DND-41 (cell line): Measurements from ENCODE around the gene GALNT12.

ENCODE experiments used
- ATAC-seq: fragments of 200-7000 bp; cut with Tn5 transposase; 3 replicates; pipeline ENCODE4 v1.9.1; 2021; ENCODE audit warnings: low read depth; ENCODE audit not compliant: insufficient read depth
- DNase-seq: peaks from one replicate; pipeline ENCODE4 v3.0.0-alpha.2; 2020
- H2AFZ ChIP-seq: 2 replicates; pipeline ENCODE4 v1.6.0; 2012; ENCODE audit warnings: low read depth, low read length
- H3K27ac ChIP-seq: 2 replicates; pipeline ENCODE4 v1.5.1; 2012; ENCODE audit warnings: low read length, inconsistent platforms
- H3K27me3 ChIP-seq: fragments of 200-600 bp; sonication (generic); 2 replicates; pipeline ENCODE4 v1.6.0; 2012; ENCODE audit warnings: low read length, mild to moderate bottlenecking, inconsistent platforms; ENCODE audit not compliant: insufficient read depth, poor library complexity
- H3K36me3 ChIP-seq: 2 replicates; pipeline ENCODE4 v1.5.1; 2012; ENCODE audit warnings: low read length, inconsistent platforms; ENCODE audit not compliant: insufficient read depth
- H3K4me1 ChIP-seq: 2 replicates; pipeline ENCODE4 v1.5.1; 2012; ENCODE audit warnings: mild to moderate bottlenecking, low read length; ENCODE audit not compliant: insufficient read depth
- H3K4me2 ChIP-seq: 2 replicates; pipeline ENCODE4 v1.6.0; 2012; ENCODE audit warnings: mild to moderate bottlenecking, moderate library complexity, low read length, inconsistent platforms; ENCODE audit not compliant: insufficient read depth
- H3K4me3 ChIP-seq, 2 experiments: fragments of 200-600 bp in 1 of 2; shearing (Covaris generic) in 1 of 2; 2 replicates each; pipeline ENCODE4 v1.5.1; 2012 to 2016; ENCODE audit warnings: inconsistent platforms in 2 of 2, low read length in 2 of 2, mild to moderate bottlenecking in 2 of 2, low read depth in 1 of 2, moderate library complexity in 1 of 2
- H3K79me2 ChIP-seq: 2 replicates; pipeline ENCODE4 v1.6.0; 2012; ENCODE audit warnings: low read length, inconsistent platforms; ENCODE audit not compliant: insufficient read depth
- H3K9ac ChIP-seq: 2 replicates; pipeline ENCODE4 v1.6.0; 2012; ENCODE audit warnings: low read depth, mild to moderate bottlenecking, inconsistent platforms, low read length, moderate library complexity
- H3K9me3 ChIP-seq: 2 replicates; pipeline ENCODE4 v1.5.1; 2012; ENCODE audit warnings: low read length, moderate library complexity, mild to moderate bottlenecking, inconsistent platforms; ENCODE audit not compliant: insufficient read depth, severe bottlenecking
- H4K20me1 ChIP-seq: 2 replicates; pipeline ENCODE4 v1.6.0; 2012; ENCODE audit warnings: low read length; ENCODE audit not compliant: insufficient read depth
- EZH2 ChIP-seq: IDR thresholded peaks from 3 replicates; pipeline ENCODE4 v1.6.1; 2012; ENCODE audit warnings: borderline replicate concordance, low read depth, mild to moderate bottlenecking, moderate library complexity, low read length, inconsistent platforms; ENCODE audit not compliant: severe bottlenecking
- TF ChIP-seq, protein P1 (sequence below): IDR thresholded peaks from 2 replicates; pipeline ENCODE4 v1.5.1; 2012; ENCODE audit warnings: borderline replicate concordance, low read length, moderate library complexity, mild to moderate bottlenecking; ENCODE audit not compliant: poor library complexity, severe bottlenecking; ENCODE audit errors: extremely low read depth

Gene GALNT12

DNA sequence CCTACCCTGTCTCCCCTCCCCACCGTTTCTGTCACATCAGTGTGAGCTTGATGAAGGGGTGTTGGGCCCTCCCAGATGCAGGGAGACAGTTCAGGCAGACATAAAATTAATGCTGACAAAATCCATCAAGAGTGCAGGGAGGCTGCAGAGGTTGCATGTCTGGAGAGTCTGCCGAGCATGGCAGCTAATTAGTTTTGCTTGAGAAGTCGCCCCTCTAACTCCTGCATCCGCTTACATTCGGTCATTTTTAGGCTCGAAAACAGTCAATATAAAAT lies 44.9 kb downstream of the GALNT12 start:
- ATAC-seq (no peak), DNase-seq (no peak)
- Histone ChIP-seq H2AFZ (no peak overlapping the region), H3K27ac (no peak overlapping the region), H3K36me3 (no peaks in the 10 kb centered on the region), H3K4me3 (no peak overlapping the region), H3K9ac (no peak overlapping the region), H3K4me1 (no peaks in the 10 kb centered on the region), H3K79me2 (no peaks in the 10 kb centered on the region), H3K9me3 (no peaks in the 10 kb centered on the region), H4K20me1 (no peaks in the 10 kb centered on the region), H3K27me3 (no peaks in the 10 kb centered on the region), H3K4me2 (no peak overlapping the region)
- TF ChIP-seq, protein P1, sequence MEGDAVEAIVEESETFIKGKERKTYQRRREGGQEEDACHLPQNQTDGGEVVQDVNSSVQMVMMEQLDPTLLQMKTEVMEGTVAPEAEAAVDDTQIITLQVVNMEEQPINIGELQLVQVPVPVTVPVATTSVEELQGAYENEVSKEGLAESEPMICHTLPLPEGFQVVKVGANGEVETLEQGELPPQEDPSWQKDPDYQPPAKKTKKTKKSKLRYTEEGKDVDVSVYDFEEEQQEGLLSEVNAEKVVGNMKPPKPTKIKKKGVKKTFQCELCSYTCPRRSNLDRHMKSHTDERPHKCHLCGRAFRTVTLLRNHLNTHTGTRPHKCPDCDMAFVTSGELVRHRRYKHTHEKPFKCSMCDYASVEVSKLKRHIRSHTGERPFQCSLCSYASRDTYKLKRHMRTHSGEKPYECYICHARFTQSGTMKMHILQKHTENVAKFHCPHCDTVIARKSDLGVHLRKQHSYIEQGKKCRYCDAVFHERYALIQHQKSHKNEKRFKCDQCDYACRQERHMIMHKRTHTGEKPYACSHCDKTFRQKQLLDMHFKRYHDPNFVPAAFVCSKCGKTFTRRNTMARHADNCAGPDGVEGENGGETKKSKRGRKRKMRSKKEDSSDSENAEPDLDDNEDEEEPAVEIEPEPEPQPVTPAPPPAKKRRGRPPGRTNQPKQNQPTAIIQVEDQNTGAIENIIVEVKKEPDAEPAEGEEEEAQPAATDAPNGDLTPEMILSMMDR = no peak
- no peak for TF ChIP-seq EZH2

GRCh38 chr9:98852961-98853360 lies 45.5 kb downstream of the GALNT12 start:
- H3K4me3 ChIP-seq = no peak overlapping the region
- no peak overlapping the region for H2AFZ ChIP-seq
- no peaks in the 10 kb centered on the region for H3K27me3 ChIP-seq
- H3K4me2 ChIP-seq = no peak overlapping the region
- no peaks in the 10 kb centered on the region for H3K79me2 ChIP-seq
- TF ChIP-seq, protein P1 = no peak
- no peak for TF ChIP-seq EZH2
- no peaks in the 10 kb centered on the region for H3K4me1 ChIP-seq
- H4K20me1 ChIP-seq = no peaks in the 10 kb centered on the region
- H3K9ac ChIP-seq = no peak overlapping the region
- no peak for ATAC-seq
- H3K27ac ChIP-seq = no peak overlapping the region
- no peak for DNase-seq
- no peaks in the 10 kb centered on the region for H3K9me3 ChIP-seq
- H3K36me3 ChIP-seq = no peaks in the 10 kb centered on the region

- Histone ChIP-seq H3K27ac (no peak overlapping the region), H3K27me3 (no peaks in the 10 kb centered on the region), H3K4me1 (no peaks in the 10 kb centered on the region), H3K9me3 (no peaks in the 10 kb centered on the region), H3K36me3 (no peaks in the 10 kb centered on the region), H3K9ac (no peak overlapping the region), H3K4me2 (no peak overlapping the region), H2AFZ (no peak overlapping the region), H3K79me2 (no peaks in the 10 kb centered on the region), H3K4me3 (no peak overlapping the region), H4K20me1 (no peaks in the 10 kb centered on the region)
- TF ChIP-seq, protein P1 = no peak
- no peak for TF ChIP-seq EZH2
- DNase-seq (no peak), ATAC-seq (no peak)
Measured at GRCh38 chr9:98854266-98854665, 46.8 kb downstream of the GALNT12 start.

DNA sequence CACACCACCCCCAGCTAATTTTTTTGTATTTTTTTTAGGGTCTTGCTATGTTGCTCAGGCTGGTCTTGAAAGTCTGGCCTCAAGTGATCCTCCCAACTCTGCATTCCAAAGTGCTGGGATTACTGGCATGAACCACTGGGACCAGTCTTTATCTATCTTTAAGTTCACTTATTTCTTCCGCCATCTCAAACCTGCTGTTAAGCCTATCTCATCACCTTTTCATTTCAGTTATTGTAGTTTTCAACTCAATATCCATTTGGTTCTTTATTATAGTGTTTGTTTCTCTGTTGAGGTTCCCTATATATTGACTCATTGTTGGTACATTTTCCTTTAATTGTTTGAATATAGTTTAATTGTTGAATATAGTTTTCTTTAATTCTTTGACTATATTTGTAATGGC lies 48.1 kb downstream of the GALNT12 start:
- H3K4me2 ChIP-seq = no peak overlapping the region
- H3K9ac ChIP-seq = no peak overlapping the region
- H2AFZ ChIP-seq = no peak overlapping the region
- no peaks in the 10 kb centered on the region for H4K20me1 ChIP-seq
- no peak for TF ChIP-seq EZH2
- ATAC-seq (no peak), DNase-seq (no peak)
- no peaks in the 10 kb centered on the region for H3K9me3 ChIP-seq
- no peaks in the 10 kb centered on the region for H3K36me3 ChIP-seq
- no peaks in the 10 kb centered on the region for H3K4me1 ChIP-seq
- H3K27me3 ChIP-seq = no peaks in the 10 kb centered on the region
- H3K4me3 ChIP-seq = no peak overlapping the region
- no peaks in the 10 kb centered on the region for H3K79me2 ChIP-seq
- H3K27ac ChIP-seq = no peak overlapping the region
